ENCODE measurements around the gene ADAMTS16. TPM values are rescaled to one million over a fixed set of nuclear protein-coding genes. Genes with fewer than 3 reads are reported as not detected.

The ADAMTS16 gene
- total RNA-seq, 1 donor, result not detected

GRCh38 chr5:5351288-5351979, 211.3 kb downstream of the ADAMTS16 start:
- no peaks in the 10 kb centered on the region for H3K27me3 ChIP-seq (ENCODE audit: insufficient read depth, low read length)
- no peaks in the 10 kb centered on the region for H3K9me3 ChIP-seq (ENCODE audit: low read depth, low read length)
- no peak overlapping the region for H3K4me3 ChIP-seq (ENCODE audit: low read length)
- no peaks in the 10 kb centered on the region for H3K4me1 ChIP-seq (ENCODE audit: insufficient read depth, low read length)

- Histone ChIP-seq H3K4me1 (ENCODE audit: insufficient read depth, low read length) (no peaks in the 10 kb centered on the region), H3K27me3 (ENCODE audit: insufficient read depth, low read length) (no peaks in the 10 kb centered on the region), H3K9me3 (ENCODE audit: low read depth, low read length) (no peaks in the 10 kb centered on the region), H3K4me3 (ENCODE audit: low read length) (no peak overlapping the region)
Observed at GRCh38 chr5:5352675-5353074, 212.5 kb downstream of the ADAMTS16 start.

DNA sequence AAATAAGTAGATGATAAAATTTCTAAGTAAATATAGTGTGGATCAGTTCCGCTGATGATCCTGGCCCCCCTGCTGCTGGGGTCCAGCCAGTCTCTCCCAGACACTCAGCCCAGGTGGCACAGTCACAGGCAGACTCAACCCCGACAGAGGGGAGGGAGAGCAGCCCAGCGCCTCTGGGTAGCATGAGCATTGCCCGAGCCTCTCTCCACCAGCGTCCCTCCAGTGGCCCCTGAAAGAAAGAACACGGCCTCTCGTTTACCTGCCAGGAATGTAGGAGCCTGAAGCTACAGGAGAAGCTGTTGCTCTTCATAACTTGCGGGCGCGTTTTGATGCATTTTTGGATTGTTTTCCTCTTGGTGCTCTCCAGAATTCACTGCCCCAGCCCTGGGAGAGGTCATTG, 213.6 kb downstream of the ADAMTS16 start:
- Histone ChIP-seq H3K27me3 (ENCODE audit: insufficient read depth, low read length) (no peaks in the 10 kb centered on the region), H3K9me3 (ENCODE audit: low read depth, low read length) (no peaks in the 10 kb centered on the region), H3K4me1 (ENCODE audit: insufficient read depth, low read length) (no peaks in the 10 kb centered on the region), H3K4me3 (ENCODE audit: low read length) (no peak overlapping the region)

DNA sequence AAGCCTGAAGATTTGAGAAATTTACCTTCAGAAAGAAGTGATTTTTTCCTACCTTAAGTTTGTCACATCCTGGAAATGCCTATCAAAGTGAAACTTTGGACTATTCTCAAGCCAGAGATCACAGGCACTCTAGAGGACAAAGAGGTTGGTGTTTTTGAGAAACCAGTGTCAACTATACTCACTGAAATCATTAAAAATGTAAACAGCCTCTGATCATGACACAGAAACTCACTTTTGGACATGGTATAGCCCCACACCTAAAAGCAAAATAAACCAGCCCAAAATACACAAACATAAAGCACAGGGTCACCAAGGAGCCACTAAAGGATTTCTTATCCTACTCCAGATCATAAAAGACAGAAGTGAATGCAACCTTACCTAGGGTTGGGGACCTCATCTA, 216.6 kb downstream of the ADAMTS16 start:
- Histone ChIP-seq H3K27me3 (ENCODE audit: insufficient read depth, low read length) (no peaks in the 10 kb centered on the region), H3K9me3 (ENCODE audit: low read depth, low read length) (no peaks in the 10 kb centered on the region), H3K4me3 (ENCODE audit: low read length) (no peak overlapping the region), H3K4me1 (ENCODE audit: insufficient read depth, low read length) (no peaks in the 10 kb centered on the region)

GRCh38 chr5:5359618-5360017, 219.5 kb downstream of the ADAMTS16 start:
- Histone ChIP-seq H3K9me3 (ENCODE audit: low read depth, low read length) (no peaks in the 10 kb centered on the region), H3K27me3 (ENCODE audit: insufficient read depth, low read length) (no peaks in the 10 kb centered on the region), H3K4me3 (ENCODE audit: low read length) (no peak overlapping the region), H3K4me1 (ENCODE audit: insufficient read depth, low read length) (no peaks in the 10 kb centered on the region)

DNA sequence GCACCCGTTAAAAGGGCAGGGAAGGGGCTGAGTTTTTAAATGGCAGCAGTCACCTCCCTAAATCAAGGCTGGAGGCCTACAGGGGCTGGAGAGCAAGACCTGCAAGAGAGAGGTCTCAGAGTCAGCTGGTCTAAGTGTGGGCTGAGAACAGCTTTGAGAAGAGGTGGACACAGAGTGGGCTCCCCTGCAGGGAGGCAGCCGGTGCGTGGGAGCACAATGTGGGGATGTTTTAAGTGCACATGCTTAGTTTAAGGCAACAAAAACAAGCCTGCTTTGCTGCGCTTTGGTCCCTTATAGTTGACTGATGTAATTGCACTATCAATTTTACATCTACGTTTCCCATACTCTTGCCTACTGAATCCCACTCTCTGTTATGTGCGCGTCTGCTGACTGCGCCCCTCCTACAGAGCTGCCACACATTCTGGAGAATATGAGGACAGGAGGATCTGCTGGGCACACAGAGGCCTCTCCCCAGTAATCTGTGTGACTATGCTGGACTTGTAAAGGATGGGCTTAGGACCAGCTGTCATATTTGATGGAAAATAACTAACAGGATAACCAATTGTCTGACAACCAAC, 220.3 kb downstream of the ADAMTS16 start:
- no peaks in the 10 kb centered on the region for H3K9me3 ChIP-seq (ENCODE audit: low read depth, low read length)
- H3K4me3 ChIP-seq (ENCODE audit: low read length), result no peak overlapping the region
- H3K4me1 ChIP-seq (ENCODE audit: insufficient read depth, low read length), result no peaks in the 10 kb centered on the region
- no peaks in the 10 kb centered on the region for H3K27me3 ChIP-seq (ENCODE audit: insufficient read depth, low read length)

DNA sequence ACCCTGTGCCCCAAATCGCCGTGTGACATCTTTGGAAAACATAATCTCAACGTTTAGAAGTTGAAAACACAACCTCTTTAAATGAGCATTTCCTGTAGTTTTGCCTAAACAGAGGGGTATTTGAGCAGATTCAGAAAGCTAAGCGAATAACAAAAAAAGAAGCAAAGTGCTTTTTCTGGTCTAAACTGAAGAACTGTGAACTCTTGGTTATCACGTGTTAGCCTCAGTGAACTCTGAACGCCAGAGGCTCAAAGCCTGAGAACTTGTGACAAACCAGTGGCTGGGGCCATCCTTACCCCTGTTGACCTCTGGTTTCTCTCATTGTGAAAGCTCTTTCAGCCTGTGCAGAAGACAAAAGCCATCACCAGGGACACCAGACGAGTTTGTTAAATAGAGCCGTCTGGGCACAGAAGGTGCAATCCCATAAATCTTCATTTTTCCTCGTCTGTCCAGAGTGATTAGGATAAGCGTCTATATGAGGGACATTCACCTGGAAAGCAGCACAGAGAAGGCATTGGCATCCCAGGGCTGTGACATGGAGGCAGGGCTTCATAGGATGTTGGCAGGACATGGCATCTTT, 220.9 kb downstream of the ADAMTS16 start:
- Histone ChIP-seq H3K27me3 (ENCODE audit: insufficient read depth, low read length) (no peaks in the 10 kb centered on the region), H3K4me1 (ENCODE audit: insufficient read depth, low read length) (no peaks in the 10 kb centered on the region), H3K4me3 (ENCODE audit: low read length) (no peak overlapping the region), H3K9me3 (ENCODE audit: low read depth, low read length) (no peaks in the 10 kb centered on the region)

DNA sequence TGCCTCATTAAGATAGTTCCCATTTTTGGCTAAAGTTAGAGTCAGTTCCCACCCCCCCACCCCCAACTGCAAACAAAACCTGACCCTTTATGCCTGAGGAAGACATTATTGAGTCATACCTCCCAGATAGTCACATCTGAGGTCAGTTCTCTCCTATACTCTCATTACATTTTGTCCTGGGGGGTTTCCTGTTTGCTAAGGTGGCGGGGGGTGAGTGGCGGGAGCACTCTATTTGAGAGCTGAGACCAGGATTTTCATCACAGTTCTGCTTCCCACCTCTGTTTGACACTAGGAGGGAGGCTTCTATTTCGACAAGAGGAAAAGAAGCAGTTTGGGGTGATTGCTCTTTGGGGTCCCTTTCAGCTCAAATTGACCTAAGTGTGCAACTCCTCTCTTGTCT, 222.9 kb downstream of the ADAMTS16 start:
- H3K9me3 ChIP-seq (ENCODE audit: low read depth, low read length), result no peaks in the 10 kb centered on the region
- no peaks in the 10 kb centered on the region for H3K4me1 ChIP-seq (ENCODE audit: insufficient read depth, low read length)
- no peaks in the 10 kb centered on the region for H3K27me3 ChIP-seq (ENCODE audit: insufficient read depth, low read length)
- no peak overlapping the region for H3K4me3 ChIP-seq (ENCODE audit: low read length)

GRCh38 chr5:5364932-5365331, 224.8 kb downstream of the ADAMTS16 start:
- Histone ChIP-seq H3K27me3 (ENCODE audit: insufficient read depth, low read length) (no peaks in the 10 kb centered on the region), H3K9me3 (ENCODE audit: low read depth, low read length) (no peaks in the 10 kb centered on the region), H3K4me3 (ENCODE audit: low read length) (no peak overlapping the region)

DNA sequence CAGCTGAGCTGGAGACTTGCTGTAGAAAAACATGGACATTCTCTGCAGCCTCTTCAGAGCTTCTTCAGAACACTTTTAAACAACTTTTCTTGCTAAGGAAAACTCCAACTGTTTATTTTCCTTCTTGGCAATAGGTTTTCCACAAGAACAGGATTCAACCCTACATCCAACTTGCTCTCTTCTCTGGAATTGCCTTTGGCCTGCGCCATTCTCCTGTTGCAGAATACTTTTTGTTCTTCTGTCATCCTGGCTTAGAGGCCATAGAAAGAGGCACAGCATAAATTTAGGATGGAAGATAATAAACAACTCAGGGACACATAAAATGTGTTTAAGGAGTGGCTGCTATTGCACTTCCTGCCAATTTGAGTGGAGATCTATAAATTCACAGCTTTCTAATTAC, 227.6 kb downstream of the ADAMTS16 start:
- no peaks in the 10 kb centered on the region for H3K4me1 ChIP-seq (ENCODE audit: insufficient read depth, low read length)
- no peak overlapping the region for H3K4me3 ChIP-seq (ENCODE audit: low read length)
- H3K27me3 ChIP-seq (ENCODE audit: insufficient read depth, low read length), result no peaks in the 10 kb centered on the region
- H3K9me3 ChIP-seq (ENCODE audit: low read depth, low read length), result no peaks in the 10 kb centered on the region

More at GRCh38 chr5:5364932-5365331, 224.8 kb downstream of the ADAMTS16 start:
- H3K4me1 ChIP-seq (ENCODE audit: insufficient read depth, low read length), result no peaks in the 10 kb centered on the region

- Histone ChIP-seq H3K9me3 (ENCODE audit: low read depth, low read length) (no peaks in the 10 kb centered on the region), H3K4me3 (ENCODE audit: low read length) (no peak overlapping the region), H3K4me1 (ENCODE audit: insufficient read depth, low read length) (no peaks in the 10 kb centered on the region), H3K27me3 (ENCODE audit: insufficient read depth, low read length) (no peaks in the 10 kb centered on the region)
Observed at GRCh38 chr5:5369051-5369605, 229.0 kb downstream of the ADAMTS16 start.
